Ovary (tissue), 3 donors: ENCODE data around the gene GLG1.
"Not testable (repeated sequence)": the region's sequence is repeated elsewhere in the genome, so short reads cannot be mapped to it uniquely, and the experiment has no call there.

Experiments
- POLR2A ChIP-seq: fragments of 450-650 bp; IDR thresholded peaks from one replicate; pipeline ENCODE4 v1.6.1; 2017; ENCODE audit warnings: antibody characterized with exemption, mild to moderate bottlenecking, moderate library complexity
- TF ChIP-seq, protein P1 (sequence below), 3 donors: fragments of 450-650 bp in 2 of 3; fragments of 200-600 bp in 1 of 3; IDR thresholded peaks; one replicate each; pipeline versions ENCODE4 v1.5.1 to v1.8.0; 2016 to 2022; ENCODE audit warnings: antibody characterized with exemption in 3 of 3, mild to moderate bottlenecking in 1 of 3
- donor health status: DM: no; HTN: no; CAD: no.

DNA sequence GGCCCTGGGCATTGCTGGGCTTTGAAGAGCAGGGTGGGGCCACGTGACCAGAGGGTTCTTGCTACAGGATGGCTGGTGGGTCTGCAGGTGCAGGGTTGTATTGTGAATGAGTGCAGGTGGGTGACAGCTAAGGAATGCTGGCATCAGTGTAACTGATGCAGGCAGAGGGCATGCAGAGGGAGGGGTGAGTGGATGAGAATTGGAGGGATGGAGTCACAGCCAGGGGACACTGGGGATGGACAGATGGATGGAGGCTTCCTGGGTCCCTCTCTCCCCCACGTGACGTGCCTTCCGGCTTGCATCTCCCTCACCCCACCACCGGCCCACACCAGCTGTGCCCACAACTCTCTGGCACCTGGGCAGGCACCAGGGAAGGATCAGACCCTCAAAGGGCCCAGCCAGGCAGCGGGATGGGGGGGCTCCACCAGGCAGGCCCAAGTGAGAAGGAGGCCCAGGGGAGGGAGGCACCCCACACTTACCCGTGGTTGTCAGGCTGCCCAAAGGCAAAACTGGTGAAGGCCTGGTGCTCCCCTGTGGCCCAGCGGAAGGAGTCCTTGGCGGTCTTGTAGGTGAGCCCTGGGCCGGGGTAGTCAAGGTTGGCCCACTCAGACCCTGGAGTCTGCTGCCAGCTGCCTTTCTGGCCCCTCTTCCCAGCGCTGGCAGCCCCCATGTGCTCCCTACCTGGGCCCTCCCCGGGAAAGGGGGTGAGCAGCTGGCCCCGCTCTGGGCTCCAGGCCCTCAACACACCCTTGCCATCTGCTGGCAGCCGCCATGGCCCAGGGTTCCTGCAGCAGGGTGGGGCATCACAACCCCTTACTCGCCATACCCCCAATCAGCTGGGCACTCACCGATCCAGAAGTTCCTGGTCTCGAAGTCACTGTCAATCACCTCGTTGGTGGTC lies 196.6 kb downstream of the GLG1 start:
- TF ChIP-seq, protein P1, sequence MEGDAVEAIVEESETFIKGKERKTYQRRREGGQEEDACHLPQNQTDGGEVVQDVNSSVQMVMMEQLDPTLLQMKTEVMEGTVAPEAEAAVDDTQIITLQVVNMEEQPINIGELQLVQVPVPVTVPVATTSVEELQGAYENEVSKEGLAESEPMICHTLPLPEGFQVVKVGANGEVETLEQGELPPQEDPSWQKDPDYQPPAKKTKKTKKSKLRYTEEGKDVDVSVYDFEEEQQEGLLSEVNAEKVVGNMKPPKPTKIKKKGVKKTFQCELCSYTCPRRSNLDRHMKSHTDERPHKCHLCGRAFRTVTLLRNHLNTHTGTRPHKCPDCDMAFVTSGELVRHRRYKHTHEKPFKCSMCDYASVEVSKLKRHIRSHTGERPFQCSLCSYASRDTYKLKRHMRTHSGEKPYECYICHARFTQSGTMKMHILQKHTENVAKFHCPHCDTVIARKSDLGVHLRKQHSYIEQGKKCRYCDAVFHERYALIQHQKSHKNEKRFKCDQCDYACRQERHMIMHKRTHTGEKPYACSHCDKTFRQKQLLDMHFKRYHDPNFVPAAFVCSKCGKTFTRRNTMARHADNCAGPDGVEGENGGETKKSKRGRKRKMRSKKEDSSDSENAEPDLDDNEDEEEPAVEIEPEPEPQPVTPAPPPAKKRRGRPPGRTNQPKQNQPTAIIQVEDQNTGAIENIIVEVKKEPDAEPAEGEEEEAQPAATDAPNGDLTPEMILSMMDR (IDR thresholded peaks at IDR 0.05): not testable (repeated sequence)
- TF ChIP-seq POLR2A: not testable (repeated sequence)
